Stimulated activated CD4-positive, alpha-beta T cell treated with anti-CD3 and anti-CD28 coated beads, TNF-alpha, amount 100 ng/mL, for 24 hours (primary cell): Measurements from ENCODE around the gene TENT5C.
"Not testable (repeated sequence)": the region's sequence is repeated elsewhere in the genome, so short reads cannot be mapped to it uniquely, and the experiment has no call there.

Experiments
- DNase-seq, 3 experiments: peaks; one replicate each; pipeline ENCODE4 v3.0.0-alpha.2; 2020; ENCODE audit warnings: low read depth in 3 of 3

Gene TENT5C

DNA sequence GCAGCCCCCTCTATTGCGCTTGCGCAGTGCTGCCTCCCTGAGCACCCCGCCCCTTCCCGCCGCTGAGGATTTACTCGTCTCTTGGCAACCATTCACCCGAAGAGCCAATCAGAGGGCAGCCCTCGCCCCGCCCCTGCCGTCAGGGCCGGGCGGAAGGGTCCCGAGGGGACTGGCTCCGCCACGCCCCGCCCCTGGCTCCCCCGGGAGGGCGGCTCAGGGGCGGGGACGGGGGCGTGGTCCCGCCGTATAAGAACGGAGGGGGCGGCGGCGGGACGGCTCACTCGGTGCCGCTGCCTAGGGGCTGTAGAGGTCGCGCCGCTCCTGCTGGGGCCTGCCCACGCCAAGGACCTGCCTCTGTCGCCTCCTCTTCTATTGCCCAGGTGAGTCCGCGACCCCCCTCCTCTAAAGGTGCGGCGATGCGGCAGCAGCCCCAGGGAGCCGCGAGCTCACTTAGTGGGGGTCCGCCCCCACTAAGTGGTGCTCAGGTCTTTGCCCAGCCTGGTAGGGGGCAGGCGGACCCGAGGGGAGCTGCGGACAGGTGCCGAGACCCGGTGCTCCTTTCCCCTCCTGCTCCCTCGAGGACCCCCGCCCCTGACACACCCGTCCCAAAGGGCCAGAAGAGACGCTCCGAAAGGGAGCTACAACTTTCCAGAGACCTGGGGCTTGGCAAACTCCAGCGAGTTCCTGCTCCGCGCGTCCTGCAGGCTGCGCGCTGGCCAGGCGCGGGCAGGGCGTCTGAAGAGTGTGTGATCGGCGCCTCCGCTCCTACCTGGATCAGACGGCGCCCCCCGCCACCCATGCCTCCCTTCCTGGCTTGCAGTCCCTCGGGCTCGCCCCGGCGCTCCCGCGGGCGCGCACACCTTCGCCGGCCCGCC lies at the start of gene TENT5C:
TENT5C (plus strand) TSS at position 275 of the 875 bp plus-strand sequence. CDS start 16,821 bp downstream, outside the sequence.
- peak; percentile 94 to 97 (median 96) for DNase-seq

- DNase-seq: no peak
These were observed 49.5 kb upstream of the TENT5C start for GRCh38 chr1:117556341-117556740.

- no peak for DNase-seq
These were observed 48.9 kb upstream of the TENT5C start for GRCh38 chr1:117556976-117557375.

DNA sequence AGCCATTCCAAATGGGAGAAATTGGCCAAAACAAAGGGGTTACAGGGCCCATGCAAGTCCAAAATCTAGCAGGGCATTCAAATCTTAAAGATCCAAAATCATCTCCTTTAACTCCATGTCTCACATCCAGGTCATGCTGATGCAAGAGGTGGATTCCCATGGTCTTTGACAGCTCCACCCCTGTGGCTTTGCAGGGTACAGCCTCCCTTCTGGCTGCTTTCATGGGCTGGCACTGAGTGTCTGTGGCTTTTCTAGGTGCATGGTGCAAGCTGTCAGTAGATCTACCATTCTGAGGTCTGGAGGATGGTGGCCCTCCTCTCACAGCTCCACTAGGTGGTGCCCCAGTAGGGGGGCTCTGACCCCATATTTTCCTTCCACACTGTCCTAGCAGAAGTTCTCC lies 47.4 kb upstream of the TENT5C start:
- DNase-seq: not testable (repeated sequence)

- no peak for DNase-seq
These were observed 46.7 kb upstream of the TENT5C start for GRCh38 chr1:117559139-117559538.

- DNase-seq: no peak
These were observed 45.9 kb upstream of the TENT5C start for GRCh38 chr1:117559985-117560384.

DNA sequence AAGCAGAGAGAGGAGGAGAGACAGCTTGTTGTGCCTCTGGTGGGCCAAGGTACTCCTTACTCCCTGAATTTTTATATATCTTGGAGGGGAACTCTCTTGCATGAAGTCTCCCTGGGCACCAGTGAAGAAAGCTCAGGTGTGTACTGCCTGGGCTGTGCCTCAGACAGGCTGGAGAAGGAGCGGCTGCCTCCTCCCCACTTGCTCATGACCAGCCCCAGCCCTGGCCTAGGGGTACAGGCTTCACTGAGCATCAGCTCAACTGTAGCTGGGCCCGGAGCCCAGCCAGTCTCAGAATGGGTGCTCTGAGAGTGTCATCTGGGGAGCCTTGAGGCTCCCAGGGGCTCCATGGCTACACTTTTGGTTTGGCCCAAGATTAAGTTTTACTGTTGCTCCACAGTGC lies 44.8 kb upstream of the TENT5C start:
- DNase-seq: no peak

GRCh38 chr1:117561551-117561950 lies 44.3 kb upstream of the TENT5C start:
- DNase-seq: no peak

DNA sequence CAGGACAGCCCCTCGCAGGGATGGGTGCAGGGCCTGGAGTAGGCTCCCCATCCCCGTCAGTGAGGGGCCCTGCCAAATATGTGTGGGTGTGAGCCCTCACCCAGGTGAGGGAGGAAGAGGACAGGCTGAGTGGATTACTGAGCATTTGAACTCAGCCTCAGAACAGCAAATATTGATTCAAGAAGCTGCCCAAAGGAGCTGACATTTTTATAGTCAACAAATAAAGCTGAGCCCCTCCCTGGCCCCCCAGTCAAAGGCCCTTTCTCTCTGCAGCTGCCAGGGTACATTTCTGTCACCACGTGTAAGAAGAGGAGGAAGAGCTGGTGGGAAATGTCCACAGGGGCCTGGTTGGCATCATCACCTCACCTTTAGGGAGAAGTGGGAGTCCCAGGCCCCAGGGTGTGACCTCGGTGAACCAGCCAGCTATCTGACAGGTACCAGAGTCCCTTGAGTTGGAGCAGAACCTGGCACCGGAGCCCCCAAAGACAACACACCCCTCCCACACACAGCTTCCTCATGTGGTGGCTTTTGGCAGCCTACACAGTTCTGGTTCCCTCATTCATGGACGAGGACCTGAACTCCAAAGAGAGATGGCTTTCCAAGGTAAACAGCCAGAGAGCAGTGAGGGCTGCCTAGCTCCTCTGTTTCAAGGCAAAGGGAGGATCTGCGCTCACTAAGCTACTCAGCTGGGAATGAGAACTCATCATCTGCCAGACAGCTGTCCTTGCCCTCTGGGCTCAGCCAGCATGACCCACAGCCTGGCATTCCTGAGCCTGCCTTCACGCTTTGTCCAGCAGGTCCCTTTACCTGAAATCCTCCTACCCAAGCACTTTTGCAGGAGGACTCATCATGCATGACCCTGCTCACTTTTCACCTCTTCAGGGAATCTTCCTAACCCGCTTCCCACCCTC lies 43.0 kb upstream of the TENT5C start:
- no peak for DNase-seq

- no peak for DNase-seq
These were observed 42.4 kb upstream of the TENT5C start for GRCh38 chr1:117563492-117563875.

- no peak for DNase-seq
These were observed 41.4 kb upstream of the TENT5C start for GRCh38 chr1:117564227-117565075.

DNA sequence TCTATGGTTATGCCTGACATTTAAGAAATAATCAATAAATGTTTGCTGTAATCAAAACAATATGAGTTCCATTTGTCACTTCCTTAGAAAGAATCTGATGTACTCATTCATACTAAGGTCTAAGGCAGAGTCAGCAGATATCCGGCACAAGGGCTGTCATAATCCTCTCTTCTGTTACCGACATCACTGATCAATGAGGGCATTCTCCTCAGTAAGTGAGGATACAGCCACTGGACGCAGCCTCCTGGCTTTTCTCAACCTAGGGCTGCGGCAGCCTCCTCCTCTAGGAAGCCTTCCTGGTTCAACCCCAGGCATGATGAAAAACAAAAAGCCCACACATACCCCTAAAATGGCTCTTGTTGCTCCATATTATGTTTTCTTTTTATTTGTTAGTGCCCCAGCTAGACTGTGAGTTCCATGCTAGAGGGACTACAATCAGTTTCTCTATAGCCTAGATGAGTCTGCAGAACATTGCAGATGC lies 40.7 kb upstream of the TENT5C start:
- DNase-seq: no peak

DNA sequence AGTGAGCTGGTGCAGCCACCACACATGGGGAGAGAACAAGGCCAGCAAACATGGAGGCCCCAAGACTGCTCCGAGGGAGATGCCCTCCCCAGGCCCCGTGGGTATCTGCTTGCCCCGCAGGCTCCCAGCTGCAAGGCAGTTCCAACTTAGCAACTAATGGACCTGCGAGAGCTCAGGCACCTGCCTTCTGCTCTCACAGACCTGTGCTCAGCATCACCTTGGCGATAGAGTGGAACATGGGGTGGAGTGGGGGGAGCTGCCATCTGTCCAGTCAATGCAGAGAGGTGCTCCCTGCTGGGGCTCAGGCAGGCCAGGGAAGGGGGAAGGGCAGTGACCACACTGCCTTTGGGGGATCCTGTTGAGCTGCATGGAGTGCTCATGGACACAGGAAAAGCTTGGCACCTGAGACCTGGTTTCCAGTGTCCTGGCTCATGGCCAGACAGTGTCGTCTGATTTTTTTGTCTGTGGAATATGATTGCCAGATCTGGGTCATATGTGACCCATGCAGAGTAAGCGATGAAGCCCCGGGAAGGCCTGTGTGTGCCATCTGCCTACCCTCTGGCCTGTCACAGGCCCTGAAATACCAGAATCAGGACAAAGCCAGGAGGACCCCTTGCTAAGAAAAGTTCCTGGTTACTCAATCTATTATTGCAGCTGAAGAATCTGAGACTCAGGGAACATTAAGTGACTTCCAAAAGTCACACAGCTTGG lies 39.9 kb upstream of the TENT5C start:
- DNase-seq: no peak

- DNase-seq: no peak
These were observed 39.3 kb upstream of the TENT5C start for GRCh38 chr1:117566556-117566955.

GRCh38 chr1:117567435-117567834 lies 38.4 kb upstream of the TENT5C start:
- DNase-seq: no peak

DNA sequence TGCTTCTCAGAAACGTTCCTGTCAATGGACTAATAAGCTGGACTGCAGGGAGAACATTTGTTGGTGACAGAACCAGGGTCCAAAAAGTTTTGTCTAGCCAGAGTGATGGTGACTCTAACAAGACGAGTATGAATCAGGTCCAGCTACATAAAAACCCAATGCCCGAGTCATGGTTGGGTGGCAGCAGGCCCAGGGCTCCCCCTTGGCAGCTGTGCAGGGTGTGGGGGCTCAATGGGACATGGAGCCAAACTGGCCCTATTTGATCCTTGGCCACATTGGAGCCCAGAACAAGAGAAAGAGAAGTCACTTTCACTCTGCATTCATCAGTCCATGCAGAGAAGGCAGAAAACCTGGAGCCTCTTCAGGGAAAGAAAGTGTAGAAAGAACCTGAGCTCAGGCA lies 37.9 kb upstream of the TENT5C start:
- no peak for DNase-seq

- DNase-seq: no peak
These were observed 36.8 kb upstream of the TENT5C start for GRCh38 chr1:117568999-117569398.

DNA sequence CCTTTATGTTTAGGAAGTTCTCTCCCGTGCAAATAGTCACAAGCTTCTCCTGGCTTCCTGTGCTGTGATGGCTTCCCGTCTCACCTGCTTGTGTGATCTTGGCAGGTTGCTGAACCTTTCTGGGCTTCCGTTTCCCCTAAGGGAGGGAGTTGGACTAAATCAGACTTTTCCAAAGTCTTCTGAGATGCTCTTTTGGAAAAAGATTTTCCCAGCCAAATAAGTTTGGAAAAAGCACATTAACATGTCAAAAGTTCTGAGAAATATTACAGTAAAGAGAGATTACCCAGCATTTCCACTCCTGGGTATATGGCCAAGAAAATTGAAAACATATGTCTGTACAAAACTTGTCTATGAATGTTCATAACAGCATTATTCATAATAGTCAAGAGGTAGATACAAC lies 36.0 kb upstream of the TENT5C start:
- no peak for DNase-seq

DNA sequence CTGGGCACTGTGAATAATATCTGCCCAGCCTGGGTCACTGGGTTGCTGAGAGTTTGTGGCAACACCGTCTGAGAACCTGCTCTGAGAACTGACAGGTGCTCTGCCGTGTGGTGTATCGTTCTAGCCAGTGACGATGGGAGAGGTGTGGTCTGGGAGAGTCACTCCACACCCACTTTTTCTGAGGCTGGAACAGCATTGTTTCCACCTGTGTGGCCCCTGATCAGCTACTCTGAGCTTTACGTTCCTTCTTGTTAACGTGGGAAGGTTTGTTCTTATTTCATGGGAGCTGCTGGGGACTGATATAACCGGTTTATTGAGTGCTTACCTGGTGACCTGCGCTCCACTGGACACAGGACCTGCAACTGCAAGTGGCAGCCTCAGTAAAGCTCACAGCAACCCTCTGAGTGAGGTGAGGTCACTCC lies 34.8 kb upstream of the TENT5C start:
- no peak for DNase-seq

- no peak for DNase-seq
These were observed 34.4 kb upstream of the TENT5C start for GRCh38 chr1:117571496-117571895.

GRCh38 chr1:117572546-117572945 lies 33.3 kb upstream of the TENT5C start:
- DNase-seq: peak in 1 of 3 experiments; percentile 3
